Muscle of back (tissue), 11 donors: Measurements from ENCODE around the gene FHAD1. TPM values are rescaled to one million over a fixed set of nuclear protein-coding genes. Genes with fewer than 3 reads are reported as not detected.
A peak's percentile ranks its signal among the peaks of the same experiment; 100 is the strongest.

Experiments used
- DNase-seq, 3 donors: peaks; one replicate each; pipeline versions ENCODE4 v3.0.0 to v3.0.0-alpha.2; 2013
- polyA plus RNA-seq, 10 donors: library from polyadenylated mRNA; unstranded; fragments of 120-200 nt; gene quantifications; one replicate each; pipeline ENCODE4 v1.2.1, GENCODE V29; 2013; ENCODE audit not compliant: insufficient read length in 10 of 10

The FHAD1 gene
- polyA plus RNA-seq, 10 donors: 0.52 to 2.6 (median 1.3) TPM

- DNase-seq: no peak
Observed at GRCh38 chr1:15248216-15248615, 1.2 kb downstream of the FHAD1 start.

GRCh38 chr1:15249081-15249480 lies 2.1 kb downstream of the FHAD1 start:
- DNase-seq: no peak

GRCh38 chr1:15251857-15252835 lies 5.1 kb downstream of the FHAD1 start:
- DNase-seq: no peak

- no peak for DNase-seq
Observed at GRCh38 chr1:15254559-15254958, 7.5 kb downstream of the FHAD1 start.

DNA sequence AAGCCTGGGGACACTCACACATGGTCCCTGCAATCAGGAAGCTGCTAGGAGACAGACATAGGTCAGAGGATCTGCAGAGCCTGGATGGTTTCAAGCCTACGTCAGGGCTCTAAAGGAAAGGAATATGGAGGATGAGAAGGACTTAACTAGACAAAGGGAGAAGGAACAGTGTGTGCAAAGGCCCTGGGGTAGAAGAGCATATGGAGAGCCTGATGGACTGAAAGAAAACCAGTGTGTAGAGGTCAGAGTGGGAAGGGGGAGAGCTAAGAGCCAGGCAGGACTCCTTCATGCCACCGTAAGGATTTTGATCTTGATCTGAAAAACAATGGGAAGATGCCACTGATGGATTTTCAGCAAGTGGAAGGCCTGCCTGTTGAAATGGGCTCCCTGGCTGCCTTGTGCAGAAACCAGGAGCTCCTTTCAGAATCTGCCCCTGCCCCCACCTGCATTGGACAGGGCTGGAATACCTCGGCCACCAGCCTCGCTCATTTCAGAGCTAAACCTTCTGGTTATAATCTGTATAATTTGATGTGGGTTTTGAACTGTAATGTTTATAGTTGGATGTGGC lies 8.6 kb downstream of the FHAD1 start:
- DNase-seq: no peak

GRCh38 chr1:15256584-15256983 lies 9.6 kb downstream of the FHAD1 start:
- DNase-seq: no peak

DNA sequence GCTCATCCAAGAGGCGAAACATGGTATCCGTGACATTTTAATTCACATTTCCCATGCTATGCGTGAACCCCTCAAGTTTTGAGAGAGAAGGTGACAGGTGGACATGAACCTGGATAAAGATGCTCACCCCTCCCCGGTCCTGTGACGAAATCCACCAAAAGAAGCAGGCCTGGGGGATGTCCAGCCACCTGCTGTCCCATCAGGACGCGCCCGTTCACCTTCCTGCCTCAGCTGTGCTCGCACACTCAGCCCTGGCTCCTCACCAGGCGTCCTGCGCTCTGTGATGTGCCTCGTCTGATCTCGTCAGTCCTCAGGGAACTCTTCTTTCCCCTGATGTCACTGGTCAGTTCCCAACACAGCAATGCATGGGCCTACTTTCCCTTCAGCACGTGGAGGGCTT lies 10.3 kb downstream of the FHAD1 start:
- no peak for DNase-seq

GRCh38 chr1:15258833-15259621 lies 12.0 kb downstream of the FHAD1 start:
- DNase-seq: peak in 1 of 3 donors; percentile 26

GRCh38 chr1:15259622-15260007 lies 12.6 kb downstream of the FHAD1 start:
- DNase-seq: no peak

DNA sequence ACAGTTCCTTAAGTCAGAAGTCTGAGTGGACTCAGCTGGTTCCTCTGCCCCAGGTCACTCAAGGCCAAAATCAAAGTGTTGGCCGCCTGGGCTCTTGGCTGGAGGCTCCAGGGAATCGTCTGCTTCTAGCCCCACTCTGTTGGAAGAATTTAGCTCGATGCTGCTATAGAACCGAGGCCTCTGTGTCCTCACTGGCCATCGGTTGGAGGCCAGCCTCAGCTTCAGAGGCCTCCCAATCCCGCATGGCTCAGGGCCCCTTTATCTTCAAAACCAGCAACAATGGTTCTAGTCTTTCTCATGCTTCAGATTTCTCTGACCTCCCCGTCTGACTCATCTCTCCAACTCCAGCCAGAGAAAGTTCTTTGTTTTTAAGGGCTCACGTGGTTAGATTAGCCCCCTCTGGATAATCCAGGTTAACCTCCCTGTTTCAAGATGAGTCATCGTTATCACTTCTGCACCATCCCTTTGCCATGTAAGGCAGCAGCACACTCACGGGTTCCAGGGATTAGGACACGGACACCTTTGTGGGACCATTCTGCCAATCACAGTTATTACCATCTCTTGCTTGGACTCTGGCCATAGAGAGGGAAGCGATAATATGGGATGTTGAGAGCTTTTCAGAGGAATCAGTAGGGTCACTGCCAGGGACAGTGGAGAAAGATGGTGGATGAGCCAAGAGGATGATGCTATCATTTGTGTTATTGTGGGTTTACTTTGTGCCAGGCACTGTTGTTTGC lies 13.6 kb downstream of the FHAD1 start:
- DNase-seq: no peak

DNA sequence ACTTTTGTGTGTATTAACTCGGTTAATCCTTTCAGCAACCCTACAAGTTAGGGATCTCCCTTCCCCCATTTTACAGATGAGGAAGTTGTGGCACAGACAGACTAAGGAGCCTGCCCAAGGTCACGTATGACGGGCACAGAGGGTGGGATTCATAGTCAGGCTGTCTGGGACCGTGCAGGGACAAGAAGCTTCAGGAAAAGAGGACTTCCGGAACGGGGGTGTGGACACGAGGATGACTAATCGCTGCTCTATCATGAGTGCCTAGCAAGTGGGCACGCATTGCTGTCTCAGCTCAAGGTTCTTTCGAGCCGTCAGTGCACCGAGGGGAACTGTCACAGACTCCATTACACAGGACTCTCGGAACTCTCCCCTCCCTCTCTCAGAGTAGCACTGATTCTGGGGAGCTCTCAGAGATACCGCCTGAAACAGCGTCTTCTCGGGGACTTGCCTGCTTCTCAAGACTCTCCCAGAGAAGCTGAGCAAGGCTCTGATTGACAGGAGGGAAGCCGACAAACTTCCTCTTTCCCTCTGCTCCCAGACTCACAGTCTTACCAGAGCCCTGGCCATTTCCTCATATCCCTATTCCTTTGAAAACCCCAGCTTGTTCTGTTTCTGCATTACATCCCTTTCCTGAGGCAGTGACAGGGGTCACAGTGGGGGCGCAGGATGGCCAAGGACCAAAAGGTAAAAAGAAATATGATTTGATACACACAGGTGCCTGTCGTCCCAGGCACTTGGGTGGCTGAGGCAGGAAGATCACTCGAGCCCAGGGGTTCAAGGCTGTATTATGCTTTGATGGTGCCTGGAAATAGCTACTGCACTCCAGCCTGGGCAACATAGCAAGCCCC lies 14.4 kb downstream of the FHAD1 start:
- peak in 1 of 3 donors; percentile 46 for DNase-seq

- DNase-seq: no peak
Observed at GRCh38 chr1:15262003-15262377, 15.0 kb downstream of the FHAD1 start.

- no peak for DNase-seq
Observed at GRCh38 chr1:15262706-15263105, 15.7 kb downstream of the FHAD1 start.

GRCh38 chr1:15264769-15265168 lies 17.7 kb downstream of the FHAD1 start:
- DNase-seq: no peak

DNA sequence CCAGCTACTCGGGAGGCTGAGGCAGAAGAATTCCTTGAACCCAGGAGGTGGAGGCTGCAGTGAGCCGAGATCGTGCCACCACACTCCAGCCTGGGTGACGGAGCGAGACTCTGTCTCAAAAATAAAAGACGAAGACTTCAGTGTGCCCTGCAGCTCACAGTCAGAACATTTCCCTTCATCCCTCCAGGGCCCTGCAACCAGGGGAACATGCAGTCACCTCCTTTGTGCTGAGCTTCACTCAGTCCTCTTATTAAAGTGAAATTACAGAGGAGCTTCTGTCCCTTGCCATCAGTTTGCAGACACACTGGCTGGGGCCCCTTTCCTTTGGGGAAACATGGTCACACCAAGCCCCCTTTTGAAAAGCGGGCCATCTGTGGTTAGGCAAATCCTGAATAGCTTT lies 24.2 kb downstream of the FHAD1 start:
- DNase-seq: no peak

DNA sequence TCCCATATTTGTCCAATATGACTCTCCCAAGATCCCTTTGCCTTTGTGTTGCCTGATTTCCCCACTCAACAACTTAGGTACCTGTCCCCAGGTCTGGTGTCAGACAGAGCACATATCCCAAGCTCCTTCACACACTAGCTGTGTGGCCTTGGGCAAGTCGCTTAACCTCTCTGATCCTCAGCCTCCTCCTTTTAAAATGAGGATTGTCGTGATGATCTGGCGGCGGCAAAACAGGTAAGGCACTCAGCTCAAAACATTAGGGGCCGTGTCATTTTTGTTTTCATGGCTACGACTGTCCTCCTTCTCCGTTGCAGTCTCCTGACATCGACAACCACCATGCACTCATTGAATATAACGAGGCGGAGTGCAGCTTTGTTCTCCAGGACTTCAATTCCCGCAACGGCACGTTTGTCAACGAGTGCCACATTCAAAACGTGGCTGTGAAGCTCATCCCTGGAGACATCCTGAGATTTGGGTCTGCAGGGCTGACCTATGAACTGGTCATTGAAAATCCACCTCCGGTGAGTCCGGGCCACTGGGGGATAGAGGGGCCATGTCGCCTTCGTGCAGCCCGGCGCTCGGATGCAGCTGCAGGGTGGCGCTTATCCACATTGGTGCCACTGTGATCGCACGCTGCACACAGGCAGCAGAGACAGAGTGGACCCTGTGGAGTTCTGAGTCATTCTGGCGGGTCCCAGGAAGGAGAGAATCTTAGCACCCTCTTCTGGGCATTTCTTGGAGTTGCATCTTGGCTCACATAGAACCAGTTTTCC lies 25.2 kb downstream of the FHAD1 start:
- peak; percentile 69 to 84 (median 72) for DNase-seq

DNA sequence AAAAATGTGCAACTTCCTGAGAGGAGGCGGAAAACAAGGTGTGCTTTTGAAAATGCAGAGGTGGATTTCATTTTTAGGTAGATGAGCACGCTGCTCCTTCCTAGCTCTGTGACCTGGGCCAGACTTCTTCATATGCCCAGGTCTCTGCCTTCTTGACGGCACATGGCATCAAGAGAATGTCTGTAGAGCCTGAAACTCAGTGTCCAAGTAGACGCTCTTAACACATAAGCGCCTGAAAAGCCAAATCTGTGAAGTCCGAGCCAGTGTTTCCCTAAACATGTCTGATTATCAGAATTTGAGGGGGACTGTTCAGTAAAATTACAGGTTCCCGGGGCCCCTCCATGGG lies 25.7 kb downstream of the FHAD1 start:
- DNase-seq: no peak

- DNase-seq: no peak
Observed at GRCh38 chr1:15273274-15273673, 26.3 kb downstream of the FHAD1 start.

GRCh38 chr1:15275921-15276683 lies 29.1 kb downstream of the FHAD1 start:
- no peak for DNase-seq
